GM04504 (cell line): ENCODE results near the gene CHRM5.
"Not testable (repeated sequence)": the region's sequence is repeated elsewhere in the genome, so short reads cannot be mapped to it uniquely, and the experiment has no call there.

Experiments
- DNase-seq: peaks from one replicate; pipeline ENCODE4 v3.0.0-alpha.2; 2012; ENCODE audit warnings: low read depth

The CHRM5 gene

DNA sequence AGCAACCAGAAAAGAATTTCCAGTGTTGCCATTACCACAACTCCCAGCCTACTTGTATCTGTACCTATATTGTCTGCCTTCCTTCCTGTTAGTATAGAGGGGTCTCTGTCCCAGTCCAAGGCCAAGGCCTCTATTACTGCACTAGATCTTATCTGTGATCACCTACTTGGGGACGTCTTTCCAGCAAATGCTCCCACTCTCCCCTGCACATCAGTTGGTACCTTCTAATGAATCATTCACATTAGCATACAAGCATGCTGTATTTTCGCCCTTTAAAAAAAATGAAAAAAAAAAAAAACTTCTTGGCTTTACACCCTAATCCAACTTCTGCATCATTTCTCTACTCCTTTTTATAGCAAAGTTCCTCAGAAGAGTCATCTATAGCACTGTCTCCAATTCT lies 75.5 kb downstream of the CHRM5 start:
- no peak for DNase-seq

DNA sequence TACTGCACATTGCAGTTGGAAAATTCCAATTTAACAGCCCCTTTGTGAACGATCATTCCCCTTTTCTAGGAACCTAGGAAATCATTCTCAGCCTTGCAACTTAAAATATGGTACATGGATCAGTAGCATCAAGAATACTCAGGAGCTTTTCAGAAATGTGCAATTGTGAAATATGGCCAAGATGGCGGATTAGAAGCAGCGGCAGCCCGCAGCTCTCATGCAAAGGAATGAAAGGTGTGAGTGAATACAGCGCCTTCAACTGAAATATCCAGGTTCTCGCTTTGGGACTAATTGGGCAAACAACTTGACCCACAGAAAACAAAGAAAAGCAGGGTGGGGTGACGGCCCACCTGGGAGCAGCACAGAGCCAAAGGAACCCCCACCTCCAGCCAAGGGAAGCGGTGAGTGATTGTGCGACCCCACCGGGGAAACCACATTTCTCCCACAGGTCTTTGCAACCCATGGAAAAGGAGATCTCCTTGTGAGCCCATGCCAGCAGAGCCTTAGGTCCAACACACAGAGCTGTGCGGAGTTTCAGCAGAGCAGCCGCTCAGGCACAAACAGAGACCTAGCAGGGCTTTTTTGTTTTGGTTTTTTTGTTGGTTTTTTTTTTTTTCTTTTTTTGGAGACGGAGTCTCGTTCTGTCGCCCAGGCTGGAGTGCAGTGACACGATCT lies 78.3 kb downstream of the CHRM5 start:
- DNase-seq, result no peak

GRCh38 chr15:34047893-34048775 lies 79.8 kb downstream of the CHRM5 start:
- DNase-seq, result no peak

DNA sequence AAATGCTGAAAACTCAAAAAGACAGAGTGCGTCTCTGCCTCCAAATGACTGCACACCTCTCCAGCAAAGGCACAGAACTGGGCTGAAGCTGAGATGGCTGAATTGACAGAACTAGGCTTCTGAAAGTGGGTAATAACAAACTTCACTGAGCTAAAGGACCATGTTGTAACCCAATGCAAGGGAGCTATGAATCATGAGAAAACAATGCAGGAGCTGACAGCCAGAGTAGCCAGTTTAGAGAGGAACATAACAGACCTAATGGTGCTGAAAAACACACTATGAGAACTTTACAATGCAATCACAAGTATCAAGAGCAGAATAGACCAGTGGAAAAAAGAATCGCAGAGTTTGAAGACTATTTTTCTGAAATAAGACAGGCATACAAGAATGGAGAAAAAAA lies 80.8 kb downstream of the CHRM5 start:
- DNase-seq, result peak; percentile 50

DNA sequence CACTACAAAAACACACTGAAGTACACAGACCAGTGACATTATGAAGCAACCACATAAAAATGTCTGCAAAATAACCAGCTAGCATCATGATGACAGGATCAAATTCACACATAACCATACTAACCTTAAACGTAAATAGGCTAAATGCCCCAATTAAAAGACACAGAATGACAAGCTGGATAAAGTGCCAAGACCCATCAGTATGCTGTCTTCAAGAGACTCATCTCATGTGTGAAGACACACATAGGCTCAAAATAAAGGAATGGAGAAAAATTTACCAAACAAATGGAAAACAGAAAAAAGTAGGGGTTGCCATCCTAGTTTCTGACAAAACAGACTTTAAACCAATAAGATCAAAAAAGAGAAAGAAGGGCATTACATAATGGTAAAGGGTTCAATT lies 82.1 kb downstream of the CHRM5 start:
- DNase-seq, result not testable (repeated sequence)

- DNase-seq, result no peak
Observed at GRCh38 chr15:34054081-34054707, 85.9 kb downstream of the CHRM5 start.

DNA sequence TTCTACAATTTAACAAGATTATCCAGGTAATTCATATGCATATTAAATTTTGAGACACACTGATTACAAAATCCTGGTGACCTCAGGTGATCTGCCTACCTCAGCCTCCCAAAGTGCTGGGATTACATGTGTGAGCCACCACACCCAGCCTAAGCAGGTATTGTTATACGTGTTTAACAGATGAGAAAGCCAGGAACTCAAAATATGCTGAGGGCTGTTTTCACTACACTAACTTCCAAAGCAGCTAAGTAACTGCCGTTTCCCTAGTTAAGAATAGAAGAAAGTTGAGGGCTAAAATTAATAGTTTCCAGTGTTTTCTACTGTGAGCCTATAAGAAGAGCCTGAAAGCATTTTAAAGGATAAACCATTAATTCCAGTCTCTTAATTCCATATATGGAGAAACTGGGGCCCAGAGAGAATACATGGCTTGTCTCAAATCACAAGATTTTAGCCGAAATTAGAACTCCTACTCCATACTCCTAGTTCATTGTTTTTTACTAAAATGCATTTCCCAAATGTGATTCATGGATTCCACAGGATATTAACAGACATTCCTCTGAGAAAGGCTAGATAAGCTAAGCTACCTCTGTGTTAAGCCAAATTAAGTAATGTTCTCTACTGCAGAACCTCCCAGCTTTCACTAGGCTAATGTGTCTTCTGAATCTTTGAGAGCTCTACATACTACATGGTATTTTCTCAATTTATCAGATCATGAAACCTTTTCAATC lies 87.7 kb downstream of the CHRM5 start:
- no peak for DNase-seq

- DNase-seq, result no peak
Observed at GRCh38 chr15:34056911-34057310, 88.6 kb downstream of the CHRM5 start.

DNA sequence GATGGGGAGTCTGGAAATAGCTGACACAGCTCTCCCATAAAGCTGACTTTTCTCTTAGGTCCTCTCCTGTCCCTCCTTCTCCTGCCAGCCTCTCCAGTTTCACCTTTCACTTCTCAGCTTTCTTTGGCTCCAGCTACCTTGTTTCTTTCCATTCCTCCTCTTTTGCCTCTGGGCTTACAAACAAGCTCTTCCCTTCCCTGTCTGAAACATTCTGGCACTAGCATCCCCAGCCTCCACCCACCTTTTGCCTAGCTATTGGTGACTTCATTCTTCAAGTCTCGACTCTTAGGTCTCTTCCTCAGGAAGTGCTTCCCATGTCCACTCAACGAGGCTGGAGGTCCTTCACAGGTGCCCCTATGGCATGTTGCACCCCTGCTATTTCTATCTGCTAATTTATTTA lies 91.2 kb downstream of the CHRM5 start:
- DNase-seq, result no peak

DNA sequence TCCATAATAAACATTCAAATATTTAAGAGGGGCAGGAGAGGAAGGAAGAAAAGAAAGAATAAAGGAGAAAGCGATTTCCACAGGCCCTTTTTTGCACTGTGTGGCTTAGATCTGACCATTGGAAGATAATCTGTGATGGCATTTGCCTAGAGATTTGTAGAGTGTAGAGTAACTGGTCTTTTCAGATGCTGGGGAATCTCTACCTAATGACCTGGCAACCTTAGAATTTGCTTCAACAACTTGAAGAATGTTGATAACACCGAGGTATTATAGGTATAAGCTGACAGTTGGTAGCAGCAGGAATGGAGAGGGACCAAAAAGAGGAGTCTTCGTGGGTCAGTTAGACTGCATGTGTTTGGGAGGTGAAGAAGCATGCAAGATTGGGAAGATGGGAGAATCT lies 91.6 kb downstream of the CHRM5 start:
- no peak for DNase-seq

- no peak for DNase-seq
Observed at GRCh38 chr15:34064438-34064837, 96.1 kb downstream of the CHRM5 start.

GRCh38 chr15:34065261-34065660 lies 97.0 kb downstream of the CHRM5 start:
- DNase-seq, result no peak

GRCh38 chr15:34065941-34066340 lies 97.6 kb downstream of the CHRM5 start:
- no peak for DNase-seq

GRCh38 chr15:34070003-34070402 lies 101.7 kb downstream of the CHRM5 start:
- no peak for DNase-seq

DNA sequence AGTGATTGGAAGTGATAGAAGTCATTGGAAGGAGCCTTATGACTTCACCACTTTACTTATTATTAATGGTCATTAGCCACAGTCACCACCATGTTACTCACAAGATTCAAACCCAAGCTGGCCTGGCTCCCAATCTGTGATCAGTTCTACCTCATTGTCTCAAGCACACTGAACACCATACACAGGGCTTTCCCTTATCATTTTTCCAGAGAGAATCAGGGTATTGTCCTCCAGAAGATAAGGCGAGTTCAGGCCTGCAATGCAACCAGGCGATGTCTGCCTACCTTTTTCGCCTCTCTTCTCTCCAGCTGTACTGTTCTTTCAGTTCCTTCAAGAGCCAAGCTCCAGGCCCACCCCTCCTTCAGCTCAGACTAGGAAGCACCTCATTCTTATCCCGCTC lies 108.5 kb downstream of the CHRM5 start:
- no peak for DNase-seq

DNA sequence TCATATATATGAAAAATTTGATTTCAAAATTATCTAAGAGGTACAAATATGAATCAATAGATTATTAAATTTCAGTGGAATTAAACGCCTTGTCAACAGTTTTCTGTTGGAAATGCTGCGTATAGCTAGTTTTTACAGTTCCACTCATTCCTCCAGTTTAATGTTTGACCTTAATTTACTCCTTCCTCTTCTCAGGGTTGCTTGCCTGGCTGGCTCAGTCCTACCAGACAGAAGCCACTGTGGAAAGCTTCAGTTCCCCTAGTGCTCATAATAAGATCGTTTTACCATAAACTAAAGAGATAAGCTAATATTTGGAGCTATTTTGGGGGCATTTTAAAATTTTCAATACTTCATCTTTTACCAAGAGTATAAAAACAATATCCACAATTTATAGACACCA lies 110.6 kb downstream of the CHRM5 start:
- DNase-seq, result no peak

GRCh38 chr15:34079904-34080303 lies 111.6 kb downstream of the CHRM5 start:
- no peak for DNase-seq

DNA sequence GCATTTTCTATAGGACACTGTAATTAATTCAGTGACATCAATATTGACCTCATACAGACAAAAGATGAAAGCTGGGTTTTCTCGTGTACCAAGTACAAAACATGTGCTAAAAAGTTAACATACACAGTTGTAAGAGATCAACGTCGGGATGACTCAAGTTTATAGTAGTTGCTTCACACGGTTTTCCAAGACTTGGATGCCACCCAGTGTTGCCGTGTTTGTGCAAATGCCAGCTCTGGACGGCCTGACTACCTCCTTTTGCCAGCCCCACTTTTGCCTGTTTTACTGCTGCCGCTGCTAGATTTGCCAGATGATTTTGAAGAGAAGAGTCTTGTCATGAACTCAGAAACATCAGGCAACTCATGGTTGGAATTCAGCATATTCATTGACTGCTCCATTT lies 115.8 kb downstream of the CHRM5 start:
- peak; percentile 83 for DNase-seq

DNA sequence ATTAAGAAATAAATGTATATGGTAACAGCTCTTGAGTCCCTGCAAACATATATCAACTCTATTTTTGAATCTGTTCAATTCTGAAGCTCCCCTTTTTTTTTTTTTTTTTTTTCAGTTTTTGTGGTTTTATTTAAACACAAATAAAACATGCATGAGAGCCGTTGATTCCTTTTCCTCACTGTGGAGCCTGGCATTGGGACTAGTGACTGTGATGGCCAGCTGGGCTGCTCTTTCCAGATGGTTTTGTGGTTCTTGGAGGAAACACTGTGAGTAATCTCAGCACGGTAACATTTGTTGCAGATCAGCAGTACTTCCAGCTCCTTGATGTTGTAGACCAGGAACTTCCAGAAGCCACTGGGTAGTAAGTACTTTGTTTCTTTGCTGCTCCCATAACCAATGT lies 117.4 kb downstream of the CHRM5 start:
- DNase-seq, result peak; percentile 36

DNA sequence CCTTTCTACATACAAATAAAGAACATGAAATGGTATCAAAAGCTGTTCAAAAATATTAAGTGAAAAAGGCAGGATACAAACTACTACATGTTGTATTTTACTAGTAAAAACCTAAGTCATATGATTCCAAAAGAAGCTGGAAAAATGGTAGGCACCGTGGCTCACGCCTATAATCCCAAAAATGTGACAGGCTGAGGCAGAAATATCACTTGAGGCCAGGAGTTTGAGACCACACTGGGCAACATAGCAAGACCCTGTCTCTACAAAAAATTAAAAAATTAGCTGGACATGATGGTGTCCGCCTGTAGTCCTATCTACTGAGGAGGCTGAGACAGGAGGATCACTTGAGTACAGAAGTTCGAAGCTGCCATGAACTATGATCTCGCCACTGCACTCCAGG lies 131.6 kb downstream of the CHRM5 start:
- no peak for DNase-seq

DNA sequence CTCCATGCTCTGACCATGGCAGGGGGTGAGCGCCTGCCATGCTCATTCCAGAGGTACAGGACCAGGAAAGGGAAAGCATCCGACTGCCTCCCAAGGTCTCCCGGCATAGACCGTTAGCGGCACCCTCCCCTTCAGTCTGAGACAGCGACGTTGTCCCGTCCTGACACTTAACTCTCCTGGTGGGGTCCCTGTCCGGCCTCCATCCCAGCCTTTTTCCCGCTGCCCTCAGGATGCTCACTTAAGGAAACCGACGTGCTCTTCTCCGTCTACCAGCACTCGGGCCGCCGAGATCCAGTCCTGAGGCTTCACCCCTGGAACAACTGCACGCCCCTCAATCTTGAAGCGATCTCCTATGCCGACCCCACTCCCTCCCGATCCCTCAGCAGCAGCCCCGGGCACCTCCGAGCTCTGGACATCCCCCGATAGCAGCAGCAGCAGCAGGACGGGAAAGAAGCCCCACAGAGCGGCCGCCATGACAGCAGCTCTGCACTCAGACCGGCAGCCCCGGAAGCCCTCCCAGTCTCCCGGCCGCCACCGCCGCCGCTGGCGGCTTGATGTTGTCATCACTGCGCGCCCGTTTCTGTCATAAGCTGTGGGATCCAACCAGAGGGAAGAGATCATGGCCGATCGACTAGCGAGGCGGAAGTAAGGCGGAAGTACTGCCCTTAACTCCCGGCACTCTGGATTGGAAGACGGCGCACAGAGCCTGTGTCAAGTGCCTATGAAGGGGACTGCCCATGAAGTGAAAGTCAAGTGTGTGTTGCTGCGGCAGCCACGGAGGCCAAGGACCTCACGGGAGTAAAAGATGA lies 133.3 kb downstream of the CHRM5 start, which contains the start of the genes EMC7 and PGBD4:
EMC7 (minus strand) TSS at position 497 of the 809 bp plus-strand sequence; CDS start at position 474, 23 bp downstream.
PGBD4 (plus strand) TSS at position 718 of the 809 bp plus-strand sequence. CDS start 449 bp downstream, outside the sequence.
- DNase-seq, result peak; percentile 99
